Suppressor macrophage (primary cell): Measurements from ENCODE around the gene ATRX.
A peak's percentile ranks its signal among the peaks of the same experiment; 100 is the strongest.
"Not testable (repeated sequence)": the region's sequence is repeated elsewhere in the genome, so short reads cannot be mapped to it uniquely, and the experiment has no call there.

Source experiments
- DNase-seq, 4 experiments: peaks; one replicate each; pipeline ENCODE4 v3.0.0-alpha.2; 2020 to 2022
- total RNA-seq, 17 experiments: gene quantifications; one replicate each; lab custom pipeline; 2026; ENCODE audit warnings: mixed read lengths in 6 of 17, inconsistent platforms in 3 of 17; lab: John Stamatoyannopoulos, UW

Gene ATRX, protein sequence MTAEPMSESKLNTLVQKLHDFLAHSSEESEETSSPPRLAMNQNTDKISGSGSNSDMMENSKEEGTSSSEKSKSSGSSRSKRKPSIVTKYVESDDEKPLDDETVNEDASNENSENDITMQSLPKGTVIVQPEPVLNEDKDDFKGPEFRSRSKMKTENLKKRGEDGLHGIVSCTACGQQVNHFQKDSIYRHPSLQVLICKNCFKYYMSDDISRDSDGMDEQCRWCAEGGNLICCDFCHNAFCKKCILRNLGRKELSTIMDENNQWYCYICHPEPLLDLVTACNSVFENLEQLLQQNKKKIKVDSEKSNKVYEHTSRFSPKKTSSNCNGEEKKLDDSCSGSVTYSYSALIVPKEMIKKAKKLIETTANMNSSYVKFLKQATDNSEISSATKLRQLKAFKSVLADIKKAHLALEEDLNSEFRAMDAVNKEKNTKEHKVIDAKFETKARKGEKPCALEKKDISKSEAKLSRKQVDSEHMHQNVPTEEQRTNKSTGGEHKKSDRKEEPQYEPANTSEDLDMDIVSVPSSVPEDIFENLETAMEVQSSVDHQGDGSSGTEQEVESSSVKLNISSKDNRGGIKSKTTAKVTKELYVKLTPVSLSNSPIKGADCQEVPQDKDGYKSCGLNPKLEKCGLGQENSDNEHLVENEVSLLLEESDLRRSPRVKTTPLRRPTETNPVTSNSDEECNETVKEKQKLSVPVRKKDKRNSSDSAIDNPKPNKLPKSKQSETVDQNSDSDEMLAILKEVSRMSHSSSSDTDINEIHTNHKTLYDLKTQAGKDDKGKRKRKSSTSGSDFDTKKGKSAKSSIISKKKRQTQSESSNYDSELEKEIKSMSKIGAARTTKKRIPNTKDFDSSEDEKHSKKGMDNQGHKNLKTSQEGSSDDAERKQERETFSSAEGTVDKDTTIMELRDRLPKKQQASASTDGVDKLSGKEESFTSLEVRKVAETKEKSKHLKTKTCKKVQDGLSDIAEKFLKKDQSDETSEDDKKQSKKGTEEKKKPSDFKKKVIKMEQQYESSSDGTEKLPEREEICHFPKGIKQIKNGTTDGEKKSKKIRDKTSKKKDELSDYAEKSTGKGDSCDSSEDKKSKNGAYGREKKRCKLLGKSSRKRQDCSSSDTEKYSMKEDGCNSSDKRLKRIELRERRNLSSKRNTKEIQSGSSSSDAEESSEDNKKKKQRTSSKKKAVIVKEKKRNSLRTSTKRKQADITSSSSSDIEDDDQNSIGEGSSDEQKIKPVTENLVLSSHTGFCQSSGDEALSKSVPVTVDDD (N-terminal part only)
- 33.8 to 147 (median 93.7) reads per million in 17 experiments for total RNA-seq

DNA sequence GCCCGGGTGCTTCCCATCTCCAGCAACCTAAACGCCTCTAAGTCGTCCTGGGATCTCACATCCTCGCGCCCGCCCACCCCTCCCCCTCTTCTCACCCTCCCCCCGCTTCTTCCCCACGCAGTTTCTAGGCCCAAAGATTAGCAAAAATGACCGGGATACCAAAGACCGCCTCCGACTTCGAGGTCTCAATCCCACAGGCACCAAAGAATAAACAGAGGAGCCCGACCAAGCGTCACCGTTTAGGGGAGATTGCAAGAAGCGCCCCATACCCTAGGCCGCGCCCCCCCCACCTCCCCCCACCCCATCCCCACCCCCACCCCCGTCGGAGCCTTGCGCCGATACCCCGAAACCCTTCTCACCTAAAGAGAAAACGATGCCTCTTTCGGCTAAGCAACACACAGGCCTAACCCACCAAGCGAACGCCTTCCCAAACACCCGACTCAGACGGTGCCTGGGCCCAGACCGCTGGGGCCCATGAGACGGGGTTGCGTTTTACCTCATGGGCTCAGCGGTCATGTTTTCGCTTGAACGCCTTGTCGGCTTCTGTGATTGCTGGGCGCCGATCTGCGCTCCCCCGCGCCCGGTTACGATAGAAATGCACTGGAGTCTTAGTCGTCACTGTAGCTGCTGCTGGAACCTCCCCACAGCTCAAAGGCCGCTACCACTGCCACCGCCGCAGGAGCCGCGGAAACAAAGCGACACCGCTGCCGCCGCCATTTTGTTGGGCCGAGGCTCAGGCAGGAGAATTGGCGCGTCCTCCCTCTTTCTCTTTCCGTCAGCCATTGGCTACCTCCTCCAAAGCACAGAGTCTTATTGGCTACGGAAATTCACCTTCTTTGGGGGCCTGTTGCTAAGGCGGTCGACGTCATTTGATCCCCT lies at the start of gene ATRX:
TSS of gene ATRX (minus strand) at position 731 of the 879 bp plus-strand sequence. CDS start at position 516, 215 bp downstream.
- peak; percentile 68 to 82 (median 82) for DNase-seq

- DNase-seq: not testable (repeated sequence)
These were observed 45.5 kb upstream of the ATRX start for GRCh38 chrX:77831544-77831943.

DNA sequence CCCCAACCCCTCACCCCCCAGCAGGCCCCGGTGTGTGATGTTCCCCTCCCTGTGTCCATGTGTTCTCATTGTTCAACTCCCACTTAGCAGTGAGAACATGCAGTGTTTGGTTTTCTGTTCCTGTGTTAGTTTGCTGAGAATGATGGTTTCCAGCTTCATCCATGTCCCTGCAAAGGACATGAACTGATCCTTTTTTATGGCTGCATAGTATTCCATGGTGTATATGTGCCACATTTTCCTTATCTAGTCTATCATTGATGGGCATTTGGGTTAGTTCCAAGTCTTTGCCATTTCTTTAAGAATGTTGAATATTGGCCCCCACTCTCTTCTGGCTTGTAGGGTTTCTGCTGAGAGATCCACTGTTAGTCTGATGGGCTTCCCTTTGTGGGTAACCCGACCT lies 36.0 kb upstream of the ATRX start:
- DNase-seq: not testable (repeated sequence)

DNA sequence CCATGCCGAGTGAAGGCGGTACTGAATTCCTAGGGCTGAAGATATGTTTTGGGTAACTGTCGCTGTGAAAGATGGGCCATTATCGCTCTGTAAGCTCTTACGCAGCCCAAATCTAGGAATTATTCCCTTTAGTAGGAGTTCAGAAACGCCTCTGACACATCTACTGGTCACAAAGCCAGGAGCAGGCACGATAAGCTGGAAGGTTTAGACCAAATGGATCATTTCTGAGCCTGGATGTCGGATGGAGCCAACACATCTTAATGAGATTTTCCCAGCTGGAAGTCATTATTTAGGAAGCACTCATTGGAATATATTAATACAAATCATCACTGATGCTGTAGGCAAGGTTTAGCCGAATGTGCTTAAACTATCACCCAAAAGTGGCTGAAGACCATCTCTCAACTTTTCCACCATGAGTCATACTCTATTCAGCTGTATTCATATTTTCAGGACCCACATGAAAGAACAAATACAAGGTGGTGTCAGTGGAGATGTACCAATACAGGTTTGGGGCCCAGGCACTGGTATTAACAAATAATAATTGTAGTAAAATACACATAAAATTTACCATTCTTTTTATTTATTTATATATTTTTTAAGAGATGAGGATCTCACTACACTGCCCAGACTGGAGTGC lies 34.2 kb upstream of the ATRX start:
- DNase-seq: no peak

GRCh38 chrX:77814210-77814609 lies 28.2 kb upstream of the ATRX start:
- DNase-seq: no peak

DNA sequence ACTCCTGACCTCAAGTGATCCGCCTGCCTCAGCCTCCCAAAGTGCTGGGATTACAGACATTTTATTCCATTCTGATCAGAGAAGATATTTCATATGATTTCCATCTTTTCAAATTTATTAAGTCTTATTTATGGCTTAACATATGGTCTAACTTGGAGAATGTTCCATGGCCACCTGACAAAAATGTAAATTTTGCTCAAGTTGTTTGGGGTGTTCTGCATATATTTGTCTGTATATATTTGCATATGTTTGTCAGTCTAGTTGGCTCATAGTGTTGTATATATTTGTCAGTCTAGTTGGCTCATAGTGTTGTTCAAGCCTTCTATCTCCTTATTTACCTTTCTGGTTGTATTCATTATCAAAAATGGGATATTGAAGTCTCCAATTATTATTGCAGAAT lies 16.2 kb upstream of the ATRX start:
- DNase-seq: no peak

- DNase-seq: no peak
These were observed 9.1 kb upstream of the ATRX start for GRCh38 chrX:77795124-77795523.

- no peak for DNase-seq
These were observed 7.9 kb upstream of the ATRX start for GRCh38 chrX:77793946-77794345.

GRCh38 chrX:77788050-77788449 lies 2.0 kb upstream of the ATRX start:
- DNase-seq: peak; percentile 55 to 85 (median 71)

GRCh38 chrX:77786365-77786680 lies 307 bp upstream of the ATRX start:
- peak in 1 of 4 experiments; percentile 0 for DNase-seq

DNA sequence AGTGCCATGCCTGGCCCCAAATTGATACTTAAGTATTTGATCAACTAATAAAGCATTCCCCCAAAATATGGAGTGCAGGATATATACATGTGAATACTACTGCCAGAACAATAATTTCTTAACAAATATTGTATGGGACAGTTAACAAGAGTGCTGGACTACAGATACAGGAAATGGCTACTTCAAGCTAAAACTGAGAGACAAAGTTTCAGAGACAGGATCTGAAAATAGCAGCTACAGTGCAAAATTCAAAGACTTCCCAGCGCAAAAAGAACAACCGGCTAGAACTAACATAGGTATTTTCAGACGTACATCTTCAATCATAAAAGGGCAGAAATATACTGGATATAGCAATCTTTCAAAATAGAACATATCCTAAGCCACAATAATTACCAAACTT lies 6.3 kb downstream of the ATRX start:
- no peak for DNase-seq

DNA sequence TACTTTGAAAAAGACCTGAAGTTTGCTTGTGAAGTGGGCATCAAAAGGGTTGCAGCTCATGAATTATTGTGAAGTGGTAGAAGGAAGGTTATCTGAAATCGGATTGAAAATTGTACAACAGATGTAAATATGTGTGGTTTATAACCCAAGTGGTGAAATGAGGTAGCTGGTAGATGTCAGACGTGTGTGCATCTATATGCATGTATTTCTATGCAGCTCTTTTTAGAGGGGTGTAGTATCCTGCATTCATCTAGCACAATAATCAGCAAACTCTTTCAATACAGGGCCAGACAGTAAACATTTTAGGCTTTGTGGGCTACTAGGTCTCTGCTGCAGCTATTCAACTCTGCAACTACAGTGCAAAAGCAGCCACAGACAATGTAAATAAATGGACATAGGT lies 9.4 kb downstream of the ATRX start:
- no peak for DNase-seq

DNA sequence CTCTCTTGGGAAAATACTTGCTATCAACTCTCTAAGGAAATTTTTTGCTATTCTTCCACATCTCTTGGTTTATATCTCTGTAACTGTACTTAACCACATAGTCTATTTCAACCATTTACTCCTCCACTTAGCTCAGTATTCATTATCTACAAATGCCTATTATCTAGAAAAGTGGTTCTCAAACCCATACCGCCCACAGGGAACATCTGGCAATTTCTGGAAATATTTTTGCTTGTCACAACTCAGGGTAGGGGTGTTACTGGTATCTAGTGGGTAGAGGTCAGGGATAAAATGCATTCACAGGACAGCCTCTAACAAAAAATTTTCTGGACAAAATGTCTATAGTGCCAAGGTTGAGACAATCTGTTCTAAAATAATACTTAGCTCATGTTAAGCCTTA lies 14.4 kb downstream of the ATRX start:
- DNase-seq: no peak

- no peak for DNase-seq
These were observed 17.2 kb downstream of the ATRX start for GRCh38 chrX:77768787-77769186.

DNA sequence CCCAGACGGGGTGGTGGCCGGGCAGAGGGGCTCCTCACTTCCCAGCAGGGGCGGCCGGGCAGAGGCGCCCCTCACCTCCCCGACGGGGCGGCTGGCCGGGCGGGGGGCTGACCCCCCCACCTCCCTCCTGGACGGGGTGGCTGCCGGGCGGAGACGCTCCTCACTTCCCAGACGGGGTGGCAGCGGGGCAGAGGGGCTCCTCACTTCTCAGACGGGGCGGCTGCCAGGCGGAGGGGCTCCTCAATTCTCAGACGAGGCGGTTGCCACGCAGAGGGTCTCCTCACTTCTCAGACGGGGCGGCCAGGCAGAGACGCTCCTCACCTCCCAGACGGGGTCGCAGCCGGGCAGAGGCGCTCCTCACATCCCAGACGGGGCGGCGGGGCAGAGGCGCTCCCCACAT lies 19.8 kb downstream of the ATRX start:
- DNase-seq: not testable (repeated sequence)

DNA sequence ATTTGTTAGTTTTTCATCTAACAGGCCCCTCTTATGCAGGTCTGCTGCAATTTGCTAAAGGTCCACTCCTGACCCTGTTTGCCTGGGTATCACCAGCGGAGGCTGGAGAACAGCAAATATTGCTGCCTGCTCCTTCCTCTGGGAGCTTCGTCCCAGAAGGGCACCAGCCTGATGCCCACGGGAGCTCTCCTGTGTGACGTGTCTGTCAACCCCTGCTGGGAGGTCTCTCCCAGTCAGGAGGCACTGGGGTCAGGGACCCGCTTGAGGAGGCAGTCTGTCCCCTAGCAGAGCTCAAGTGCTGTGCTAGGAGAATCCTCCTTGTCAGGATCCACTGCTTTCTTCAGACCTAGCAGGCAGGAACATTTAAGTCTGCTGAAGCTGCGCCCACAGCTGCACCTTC lies 30.5 kb downstream of the ATRX start:
- no peak for DNase-seq

- DNase-seq: not testable (repeated sequence)
These were observed 32.1 kb downstream of the ATRX start for GRCh38 chrX:77753942-77754341.

DNA sequence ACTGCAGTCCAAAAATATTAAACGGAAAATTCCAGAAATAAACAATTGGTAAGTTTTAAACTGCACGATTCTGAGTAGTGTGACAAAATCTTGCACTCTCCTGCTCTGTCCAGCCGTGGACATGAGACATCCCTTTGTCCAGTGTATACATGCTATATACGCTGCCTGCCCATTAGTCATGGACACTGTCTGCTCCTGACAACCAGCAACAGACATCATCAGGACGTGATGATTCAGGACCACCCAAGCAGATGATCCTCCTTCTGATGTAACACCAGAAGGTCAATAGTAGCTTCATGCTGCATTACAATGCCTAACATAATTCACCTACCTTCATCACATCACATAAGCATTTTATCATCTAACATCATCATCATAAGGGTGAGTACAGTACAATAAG lies 36.3 kb downstream of the ATRX start:
- DNase-seq: peak in 1 of 4 experiments; percentile 3

GRCh38 chrX:77743720-77744119 lies 42.3 kb downstream of the ATRX start:
- DNase-seq: no peak

DNA sequence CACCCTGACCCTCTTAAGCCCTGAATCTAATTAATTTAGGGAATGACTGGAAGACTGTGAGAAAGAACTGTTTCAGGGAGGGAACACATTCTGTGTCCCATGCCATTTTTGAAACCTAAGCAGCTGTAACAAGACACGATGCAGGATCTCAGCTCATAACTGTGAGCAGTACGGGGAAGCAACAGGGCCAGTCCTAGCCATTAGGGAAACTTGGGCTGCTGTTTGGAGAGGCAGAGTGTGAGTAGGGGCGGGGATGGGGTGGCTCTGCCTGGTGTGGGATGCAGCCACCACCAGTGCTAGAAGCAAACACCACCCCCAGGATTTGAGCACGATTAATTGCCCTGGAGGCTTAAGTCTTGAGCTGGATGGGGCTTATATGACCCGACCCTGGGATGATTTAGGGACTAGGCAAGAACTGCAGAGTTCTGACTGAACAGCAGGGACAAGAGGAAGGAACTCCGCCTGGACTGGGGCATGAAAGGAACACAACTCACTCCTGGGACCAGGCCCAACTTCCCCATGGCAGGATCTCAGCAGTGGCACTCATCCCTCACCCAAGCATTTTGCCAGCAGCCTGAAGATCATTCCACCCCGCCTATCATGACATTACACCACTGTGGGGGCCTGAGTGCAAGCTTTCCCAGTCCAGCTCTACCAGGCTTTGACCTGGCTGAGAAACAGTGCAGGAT lies 43.1 kb downstream of the ATRX start:
- DNase-seq: peak; percentile 13 to 40 (median 26)
